B cell (primary cell): ENCODE data around the gene C1QTNF6. TPM values are rescaled to one million over a fixed set of nuclear protein-coding genes. Genes with fewer than 3 reads are reported as not detected.

Experiments used
- ATAC-seq: fragments of 200-7000 bp; cut with Tn5 transposase; one replicate; pipeline ENCODE4 v1.10.0; 2021; ENCODE audit warnings: low read depth, mild to moderate bottlenecking, moderate number of reproducible peaks, moderate library complexity
- CTCF ChIA-PET: fragments of 350-600 bp; sonication (Branson Sonifier 250); formaldehyde crosslinking; loops from one replicate; lab custom pipeline; 2021; ENCODE audit warnings: antibody characterized with exemption, inconsistent platforms; lab: Charles Lee
- POLR2A ChIA-PET: fragments of 350-600 bp; sonication (Branson Sonifier 250); formaldehyde crosslinking; loops from one replicate; lab custom pipeline; 2021; ENCODE audit warnings: antibody characterized with exemption; lab: Charles Lee
- DNase-seq: peaks from one replicate; pipeline ENCODE4 v3.0.0; 2013
- H2AFZ ChIP-seq: 2 replicates; pipeline ENCODE4 v1.6.1; 2012; ENCODE audit warnings: mild to moderate bottlenecking, low read depth, low read length; ENCODE audit not compliant: insufficient read depth, poor library complexity, severe bottlenecking
- H3K27ac ChIP-seq, 2 donors: 1 replicate in 1 of 2; 2 replicates in 1 of 2; pipeline ENCODE4 v1.5.1; 2012 to 2013; ENCODE audit warnings: low read length in 2 of 2, mild to moderate bottlenecking in 2 of 2, moderate library complexity in 1 of 2
- H3K27me3 ChIP-seq, 4 experiments: fragments of 200-600 bp in 1 of 4; sonication (generic) in 1 of 4; replicated peaks in 1 of 4; 1 replicate in 2 of 4; 2 replicates in 2 of 4; pipeline versions ENCODE4 v1.6.1 to v1.7.0; 2013 to 2016; ENCODE audit warnings: low read length in 3 of 4, mild to moderate bottlenecking in 2 of 4, mixed read lengths in 1 of 4, moderate library complexity in 1 of 4; ENCODE audit not compliant: insufficient read depth in 4 of 4, control insufficient read depth in 3 of 4; ENCODE audit errors: control extremely low read depth in 1 of 4
- H3K36me3 ChIP-seq, 2 experiments: replicated peaks in 1 of 2; 1 replicate in 1 of 2; 2 replicates in 1 of 2; pipeline versions ENCODE4 v1.6.1 to v1.7.1; 2013; ENCODE audit warnings: low read length in 1 of 2; ENCODE audit not compliant: insufficient read depth in 2 of 2, control insufficient read depth in 1 of 2; ENCODE audit errors: control extremely low read depth in 1 of 2, extremely low read depth in 1 of 2
- H3K4me1 ChIP-seq, 2 donors: fragments of 200-600 bp in 1 of 2; sonication (generic) in 1 of 2; 1 replicate in 1 of 2; 2 replicates in 1 of 2; pipeline versions ENCODE4 v1.5.1 to v1.6.1; 2013 to 2017; ENCODE audit warnings: low read length in 2 of 2; ENCODE audit not compliant: control insufficient read depth in 2 of 2, insufficient read depth in 2 of 2
- H3K4me2 ChIP-seq: replicated peaks from 2 replicates; pipeline ENCODE3; 2012; ENCODE audit warnings: mild to moderate bottlenecking, low read depth, low read length; ENCODE audit not compliant: poor library complexity, severe bottlenecking
- H3K4me3 ChIP-seq, 5 experiments: fragments of 200-600 bp in 1 of 5; sonication (generic) in 1 of 5; 1 replicate in 3 of 5; 2 replicates in 2 of 5; pipeline versions ENCODE4 v1.5.1 to v1.7.0; 2011 to 2016; ENCODE audit warnings: low read length in 4 of 5, mild to moderate bottlenecking in 4 of 5, low read depth in 2 of 5, control low read depth in 1 of 5, moderate library complexity in 1 of 5; ENCODE audit not compliant: insufficient read depth in 1 of 5; ENCODE audit errors: control extremely low read depth in 1 of 5, extremely low read depth in 1 of 5
- H3K79me2 ChIP-seq: fragments of 200-600 bp; sonication (generic); one replicate; pipeline ENCODE4 v1.6.0; 2016; ENCODE audit warnings: low read length; ENCODE audit not compliant: control insufficient read depth, insufficient read depth
- H3K9ac ChIP-seq: fragments of 200-600 bp; sonication (generic); 2 replicates; pipeline ENCODE4 v1.6.1; 2017; ENCODE audit warnings: mild to moderate bottlenecking, low read length, moderate library complexity
- H3K9me3 ChIP-seq, 3 donors: one replicate each; pipeline versions ENCODE4 v1.6.1 to v1.7.1; 2013; ENCODE audit warnings: low read length in 2 of 3; ENCODE audit not compliant: control insufficient read depth in 2 of 3, insufficient read depth in 1 of 3; ENCODE audit errors: control extremely low read depth in 1 of 3
- H4K20me1 ChIP-seq: 2 replicates; pipeline ENCODE4 v1.6.0; 2012; ENCODE audit warnings: mild to moderate bottlenecking, low read length; ENCODE audit not compliant: insufficient read depth, control insufficient read depth, poor library complexity, severe bottlenecking
- H3K27ac Mint-ChIP-seq: one replicate; pipeline ENCODE4 v1.8.0; 2021; ENCODE audit warnings: mixed read lengths
- H3K27me3 Mint-ChIP-seq: one replicate; pipeline ENCODE4 v1.8.0; 2021; ENCODE audit warnings: mixed read lengths
- H3K4me1 Mint-ChIP-seq: one replicate; pipeline ENCODE4 v1.8.0; 2021; ENCODE audit warnings: mixed read lengths
- H3K4me3 Mint-ChIP-seq: one replicate; pipeline ENCODE4 v1.8.0; 2021; ENCODE audit warnings: mixed read lengths
- H3K9me3 Mint-ChIP-seq: one replicate; pipeline ENCODE4 v1.8.0; 2022; ENCODE audit warnings: mixed read lengths; ENCODE audit not compliant: insufficient read depth
- EZH2 ChIP-seq: IDR thresholded peaks from 2 replicates; pipeline ENCODE4 v1.6.1; 2012; ENCODE audit warnings: borderline replicate concordance, low read depth, mild to moderate bottlenecking, moderate library complexity, low read length; ENCODE audit not compliant: insufficient read depth, poor library complexity, severe bottlenecking
- WGBS: methylation state at CpG from one replicate; pipeline ENCODE4 v1.1.5; 2013; ENCODE audit warnings: missing lambda C conversion rate; ENCODE audit not compliant: insufficient coverage; 5-methylcytosine and 5-hydroxymethylcytosine counted together
- intact Hi-C: fragments of 100-400 bp; cut with micrococcal nuclease; formaldehyde crosslinking; loops from one replicate; pipeline ENCODE4 v1.10.0; 2022
- polyA plus RNA-seq: library from polyadenylated mRNA; depleted of rRNA; stranded (reverse); fragments of >200 nt; gene quantifications from 2 replicates; pipeline ENCODE4 v1.2.3, GENCODE V29; 2012
- total RNA-seq, 2 donors: library from RNA; stranded (reverse); fragments of 120-200 nt in 1 of 2; gene quantifications; 1 replicate in 1 of 2; 2 replicates in 1 of 2; pipeline versions ENCODE4 v1.2.3 to v1.2.4, GENCODE V29; 2013 to 2022
- TF ChIP-seq, protein P1 (sequence below): fragments of 200-600 bp; IDR thresholded peaks from one replicate; pipeline ENCODE4 v1.8.0; 2022; ENCODE audit warnings: antibody characterized with exemption, mild to moderate bottlenecking

Gene C1QTNF6
- total and polyA plus RNA-seq, 2 donors (not counting 1 experiment from before 2014, with no cell fraction given): 18.5 to 33.9 TPM

DNA sequence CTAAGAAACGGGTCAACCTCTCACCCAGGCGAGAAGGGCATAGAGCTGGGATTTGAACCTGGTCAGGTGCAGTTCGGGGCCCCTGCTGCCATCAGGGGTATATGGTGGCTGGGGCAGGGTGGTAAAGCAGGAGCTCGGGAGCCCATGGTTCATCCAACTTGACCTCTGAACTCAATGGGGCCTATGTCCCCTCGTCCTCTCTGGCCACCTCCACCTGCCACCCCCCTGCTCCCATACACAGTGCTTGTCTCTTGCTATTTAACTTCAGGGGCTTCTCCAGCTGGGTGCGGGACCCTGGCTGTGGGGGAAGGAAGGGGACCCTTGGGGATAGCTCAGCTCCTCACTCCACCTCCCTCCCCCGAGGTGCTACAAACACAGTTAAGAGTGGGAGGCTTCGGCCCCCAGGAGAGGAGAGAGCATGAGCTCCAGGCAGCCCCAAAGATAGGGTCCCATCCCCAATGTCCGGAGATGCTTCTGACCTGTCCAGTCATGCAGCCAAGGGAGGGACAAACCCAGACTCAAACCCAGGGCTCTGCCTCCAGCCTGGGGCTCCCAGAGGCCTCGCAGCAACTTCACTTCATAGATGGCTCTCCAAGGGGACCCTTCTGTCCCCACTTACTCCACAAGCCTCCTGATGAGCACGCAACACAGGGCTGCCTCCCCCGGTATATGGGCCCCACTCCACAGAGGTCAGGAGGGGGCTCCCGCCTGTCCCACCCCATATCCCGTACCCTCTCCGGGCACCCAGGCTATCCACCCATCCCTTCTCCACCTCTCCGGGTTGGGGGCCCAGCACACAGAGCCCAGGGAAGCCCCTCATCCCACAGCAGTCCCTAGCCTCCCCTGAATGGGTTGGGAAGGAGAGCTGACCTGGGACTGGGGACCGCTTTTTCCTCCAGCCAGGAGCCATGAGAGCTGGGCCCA is 39.0 kb downstream of the C1QTNF6 start:
- no peaks in the 10 kb centered on the region for H3K27me3 Mint-ChIP-seq
- Histone ChIP-seq H3K79me2 (no peaks in the 10 kb centered on the region), H3K27ac (no peak overlapping the region), H3K27me3 (no peaks in the 10 kb centered on the region), H3K4me1 (peaks cover 0 to 20% of the 10 kb centered on the region in 2 donors), H3K9me3 (no peaks in the 10 kb centered on the region), H4K20me1 (no peaks in the 10 kb centered on the region), H3K4me3 (peak overlapping the region in 2 of 5 experiments; percentile 3 to 5), H3K36me3 (no peaks in the 10 kb centered on the region), H3K4me2 (peak overlapping the region; percentile 55), H3K9ac (no peak overlapping the region), H2AFZ (peak overlapping the region; percentile 46)
- H3K27ac Mint-ChIP-seq: no peak overlapping the region
- 64% methylated on average over 11 of the region's 17 CpGs for whole genome bisulfite sequencing
- no peak for DNase-seq
- POLR2A ChIA-PET: no interaction called here
- CTCF ChIA-PET: interaction anchor here (0.7 to 1.3 kb wide), 6 partner anchors 9 to 105 kb away, joined by 3 to 4 read pairs (median 4); no protein-coding TSS in a partner anchor
- peaks cover 22% of the 10 kb centered on the region for H3K4me1 Mint-ChIP-seq
- ATAC-seq: no peak
- no peak for TF ChIP-seq EZH2
- TF ChIP-seq, protein P1, sequence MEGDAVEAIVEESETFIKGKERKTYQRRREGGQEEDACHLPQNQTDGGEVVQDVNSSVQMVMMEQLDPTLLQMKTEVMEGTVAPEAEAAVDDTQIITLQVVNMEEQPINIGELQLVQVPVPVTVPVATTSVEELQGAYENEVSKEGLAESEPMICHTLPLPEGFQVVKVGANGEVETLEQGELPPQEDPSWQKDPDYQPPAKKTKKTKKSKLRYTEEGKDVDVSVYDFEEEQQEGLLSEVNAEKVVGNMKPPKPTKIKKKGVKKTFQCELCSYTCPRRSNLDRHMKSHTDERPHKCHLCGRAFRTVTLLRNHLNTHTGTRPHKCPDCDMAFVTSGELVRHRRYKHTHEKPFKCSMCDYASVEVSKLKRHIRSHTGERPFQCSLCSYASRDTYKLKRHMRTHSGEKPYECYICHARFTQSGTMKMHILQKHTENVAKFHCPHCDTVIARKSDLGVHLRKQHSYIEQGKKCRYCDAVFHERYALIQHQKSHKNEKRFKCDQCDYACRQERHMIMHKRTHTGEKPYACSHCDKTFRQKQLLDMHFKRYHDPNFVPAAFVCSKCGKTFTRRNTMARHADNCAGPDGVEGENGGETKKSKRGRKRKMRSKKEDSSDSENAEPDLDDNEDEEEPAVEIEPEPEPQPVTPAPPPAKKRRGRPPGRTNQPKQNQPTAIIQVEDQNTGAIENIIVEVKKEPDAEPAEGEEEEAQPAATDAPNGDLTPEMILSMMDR: no peak
- intact Hi-C loops: no loop called here
- no peak overlapping the region for H3K4me3 Mint-ChIP-seq
- peaks cover 3% of the 10 kb centered on the region for H3K9me3 Mint-ChIP-seq
